Raji (cell line): ENCODE data around the gene CD38.

ENCODE experiments used
- POLR2A ChIP-seq: IDR thresholded peaks from 2 replicates; pipeline ENCODE4 v1.6.1; 2011; ENCODE audit warnings: low read depth, low read length, control low read depth; ENCODE audit not compliant: insufficient read depth

CD38 gene

GRCh38 chr4:15779809-15780208 is 1.7 kb downstream of the CD38 start:
- TF ChIP-seq POLR2A = no peak

GRCh38 chr4:15781427-15782095 is 3.4 kb downstream of the CD38 start:
- 0 out of 2 replicates have a peak, but pooled peaks have one; percentile 22 for TF ChIP-seq POLR2A

- TF ChIP-seq POLR2A = no peak
Measured at GRCh38 chr4:15783676-15784075, 5.5 kb downstream of the CD38 start.

GRCh38 chr4:15784959-15785634 is 7.0 kb downstream of the CD38 start:
- TF ChIP-seq POLR2A = no peak

GRCh38 chr4:15786743-15787142 is 8.6 kb downstream of the CD38 start:
- no peak for TF ChIP-seq POLR2A

- TF ChIP-seq POLR2A = no peak
Measured at GRCh38 chr4:15792974-15793373, 14.8 kb downstream of the CD38 start.

GRCh38 chr4:15793506-15794363 is 15.6 kb downstream of the CD38 start:
- no peak for TF ChIP-seq POLR2A

- no peak for TF ChIP-seq POLR2A
Measured at GRCh38 chr4:15794426-15794825, 16.3 kb downstream of the CD38 start.

GRCh38 chr4:15794905-15795304 is 16.8 kb downstream of the CD38 start:
- no peak for TF ChIP-seq POLR2A

- TF ChIP-seq POLR2A = no peak
Measured at GRCh38 chr4:15797320-15797719, 19.2 kb downstream of the CD38 start.

GRCh38 chr4:15799141-15799540 is 21.0 kb downstream of the CD38 start:
- TF ChIP-seq POLR2A = no peak

GRCh38 chr4:15799701-15800100 is 21.6 kb downstream of the CD38 start:
- TF ChIP-seq POLR2A = no peak

GRCh38 chr4:15805583-15806517 is 27.7 kb downstream of the CD38 start:
- TF ChIP-seq POLR2A = no peak

- no peak for TF ChIP-seq POLR2A
Measured at GRCh38 chr4:15809058-15809457, 30.9 kb downstream of the CD38 start.

GRCh38 chr4:15809466-15809865 is 31.3 kb downstream of the CD38 start:
- TF ChIP-seq POLR2A = no peak
